ENCODE results near the gene STK17B. TPM values are rescaled to one million over a fixed set of nuclear protein-coding genes. Genes with fewer than 3 reads are reported as not detected.

STK17B gene
- total and polyA plus RNA-seq, 2 experiments from 2014 or later = 5.7 to 13.7 TPM

DNA sequence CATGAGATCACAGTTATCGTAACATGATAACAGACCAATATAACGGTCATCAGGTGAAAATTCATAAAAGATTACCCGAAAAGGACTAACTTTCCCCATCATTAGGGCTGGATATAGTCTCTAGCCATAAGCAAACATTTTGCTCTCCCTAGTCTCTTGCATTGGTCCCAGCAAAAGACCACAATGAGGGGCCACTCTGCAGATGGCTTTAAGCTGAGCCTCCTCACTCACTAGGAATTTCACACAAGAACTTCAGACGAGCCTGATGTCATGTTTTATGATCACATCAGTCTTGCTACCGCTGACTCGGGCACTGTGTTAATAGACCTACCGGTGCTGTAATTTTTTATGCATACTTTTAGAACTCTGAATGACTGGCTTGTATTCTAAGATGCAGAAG lies 35.2 kb downstream of the STK17B start:
- Mint-ChIP-seq H3K4me1 (peaks cover 4% of the 10 kb centered on the region; the same call in 2 of the 3 replicates), H3K27ac (no peak overlapping the region), H3K9me3 (peaks cover 36% of the 10 kb centered on the region), H3K36me3 (ENCODE audit: low read depth) (peaks cover 74% of the 10 kb centered on the region), H3K27me3 (ENCODE audit: insufficient read depth, low read depth, poor library complexity) (peaks cover 5% of the 10 kb centered on the region), H3K4me3 (no peak overlapping the region)
- H3K4me1 ChIP-seq (ENCODE audit: insufficient read depth) = peaks cover 8% of the 10 kb centered on the region
- H3K4me2 ChIP-seq = 0 out of 2 replicates have a peak overlapping the region, but pooled peaks have one; percentile 13
- DNase-seq (ENCODE audit: low spot score) (no peak), ATAC-seq (no peak)
- H3K27me3 ChIP-seq (ENCODE audit: insufficient read depth) = 0 out of 2 replicates have a peak, but pooled peaks cover 3% of the 10 kb centered on the region
- no peaks in the 10 kb centered on the region for H3K79me2 ChIP-seq (replicated peaks; ENCODE audit: insufficient read depth)
- no peaks in the 10 kb centered on the region for H3K9me2 ChIP-seq (ENCODE audit: insufficient read depth)
- no peak overlapping the region for H3K27ac ChIP-seq (ENCODE audit: low read depth)
- no peak overlapping the region for H3K4me3 ChIP-seq
- no peaks in the 10 kb centered on the region for H4K20me1 ChIP-seq (replicated peaks; ENCODE audit: insufficient read depth)
- no peak overlapping the region for H2AFZ ChIP-seq
- H3K36me3 ChIP-seq (ENCODE audit: insufficient read depth) = peaks cover 12% of the 10 kb centered on the region; the same call in 1 of the 2 replicates
- H3F3A ChIP-seq (replicated peaks; ENCODE audit: low read depth) = no peaks in the 10 kb centered on the region
- TF ChIP-seq ZNF331 (CRISPR knock-in tag; IDR thresholded peaks at IDR 0.05; ENCODE audit: low read depth) (no peak), CTCF (conservative IDR thresholded peaks at IDR 0.05; ENCODE audit: low read depth in 2 of 2) (no peak)

- Histone ChIP-seq H3K27ac (ENCODE audit: low read depth) (no peak overlapping the region), H4K20me1 (replicated peaks; ENCODE audit: insufficient read depth) (no peaks in the 10 kb centered on the region), H3K4me2 (no peak overlapping the region), H3F3A (replicated peaks; ENCODE audit: low read depth) (no peaks in the 10 kb centered on the region), H3K27me3 (ENCODE audit: insufficient read depth) (0 out of 2 replicates have a peak, but pooled peaks cover 3% of the 10 kb centered on the region), H3K36me3 (ENCODE audit: insufficient read depth) (peaks cover 14% of the 10 kb centered on the region), H3K4me1 (ENCODE audit: insufficient read depth) (peaks cover 8% of the 10 kb centered on the region), H3K79me2 (replicated peaks; ENCODE audit: insufficient read depth) (no peaks in the 10 kb centered on the region), H3K4me3 (no peak overlapping the region), H3K9me2 (ENCODE audit: insufficient read depth) (no peaks in the 10 kb centered on the region), H2AFZ (no peak overlapping the region)
- Mint-ChIP-seq H3K27ac (no peak overlapping the region), H3K27me3 (ENCODE audit: insufficient read depth, low read depth, poor library complexity) (peaks cover 5% of the 10 kb centered on the region), H3K4me1 (peaks cover 4% of the 10 kb centered on the region; the same call in 2 of the 3 replicates), H3K9me3 (peaks cover 75% of the 10 kb centered on the region), H3K4me3 (no peak overlapping the region), H3K36me3 (ENCODE audit: low read depth) (peaks cover 83% of the 10 kb centered on the region)
- ATAC-seq (no peak), DNase-seq (ENCODE audit: low spot score) (peak; percentile 64)
- no peak for TF ChIP-seq CTCF (conservative IDR thresholded peaks at IDR 0.05; ENCODE audit: low read depth in 2 of 2)
- no peak for TF ChIP-seq ZNF114 (CRISPR knock-in tag; IDR thresholded peaks at IDR 0.05)
- no peak for TF ChIP-seq ETS1 (IDR thresholded peaks at IDR 0.05)
- TF ChIP-seq, protein P1, sequence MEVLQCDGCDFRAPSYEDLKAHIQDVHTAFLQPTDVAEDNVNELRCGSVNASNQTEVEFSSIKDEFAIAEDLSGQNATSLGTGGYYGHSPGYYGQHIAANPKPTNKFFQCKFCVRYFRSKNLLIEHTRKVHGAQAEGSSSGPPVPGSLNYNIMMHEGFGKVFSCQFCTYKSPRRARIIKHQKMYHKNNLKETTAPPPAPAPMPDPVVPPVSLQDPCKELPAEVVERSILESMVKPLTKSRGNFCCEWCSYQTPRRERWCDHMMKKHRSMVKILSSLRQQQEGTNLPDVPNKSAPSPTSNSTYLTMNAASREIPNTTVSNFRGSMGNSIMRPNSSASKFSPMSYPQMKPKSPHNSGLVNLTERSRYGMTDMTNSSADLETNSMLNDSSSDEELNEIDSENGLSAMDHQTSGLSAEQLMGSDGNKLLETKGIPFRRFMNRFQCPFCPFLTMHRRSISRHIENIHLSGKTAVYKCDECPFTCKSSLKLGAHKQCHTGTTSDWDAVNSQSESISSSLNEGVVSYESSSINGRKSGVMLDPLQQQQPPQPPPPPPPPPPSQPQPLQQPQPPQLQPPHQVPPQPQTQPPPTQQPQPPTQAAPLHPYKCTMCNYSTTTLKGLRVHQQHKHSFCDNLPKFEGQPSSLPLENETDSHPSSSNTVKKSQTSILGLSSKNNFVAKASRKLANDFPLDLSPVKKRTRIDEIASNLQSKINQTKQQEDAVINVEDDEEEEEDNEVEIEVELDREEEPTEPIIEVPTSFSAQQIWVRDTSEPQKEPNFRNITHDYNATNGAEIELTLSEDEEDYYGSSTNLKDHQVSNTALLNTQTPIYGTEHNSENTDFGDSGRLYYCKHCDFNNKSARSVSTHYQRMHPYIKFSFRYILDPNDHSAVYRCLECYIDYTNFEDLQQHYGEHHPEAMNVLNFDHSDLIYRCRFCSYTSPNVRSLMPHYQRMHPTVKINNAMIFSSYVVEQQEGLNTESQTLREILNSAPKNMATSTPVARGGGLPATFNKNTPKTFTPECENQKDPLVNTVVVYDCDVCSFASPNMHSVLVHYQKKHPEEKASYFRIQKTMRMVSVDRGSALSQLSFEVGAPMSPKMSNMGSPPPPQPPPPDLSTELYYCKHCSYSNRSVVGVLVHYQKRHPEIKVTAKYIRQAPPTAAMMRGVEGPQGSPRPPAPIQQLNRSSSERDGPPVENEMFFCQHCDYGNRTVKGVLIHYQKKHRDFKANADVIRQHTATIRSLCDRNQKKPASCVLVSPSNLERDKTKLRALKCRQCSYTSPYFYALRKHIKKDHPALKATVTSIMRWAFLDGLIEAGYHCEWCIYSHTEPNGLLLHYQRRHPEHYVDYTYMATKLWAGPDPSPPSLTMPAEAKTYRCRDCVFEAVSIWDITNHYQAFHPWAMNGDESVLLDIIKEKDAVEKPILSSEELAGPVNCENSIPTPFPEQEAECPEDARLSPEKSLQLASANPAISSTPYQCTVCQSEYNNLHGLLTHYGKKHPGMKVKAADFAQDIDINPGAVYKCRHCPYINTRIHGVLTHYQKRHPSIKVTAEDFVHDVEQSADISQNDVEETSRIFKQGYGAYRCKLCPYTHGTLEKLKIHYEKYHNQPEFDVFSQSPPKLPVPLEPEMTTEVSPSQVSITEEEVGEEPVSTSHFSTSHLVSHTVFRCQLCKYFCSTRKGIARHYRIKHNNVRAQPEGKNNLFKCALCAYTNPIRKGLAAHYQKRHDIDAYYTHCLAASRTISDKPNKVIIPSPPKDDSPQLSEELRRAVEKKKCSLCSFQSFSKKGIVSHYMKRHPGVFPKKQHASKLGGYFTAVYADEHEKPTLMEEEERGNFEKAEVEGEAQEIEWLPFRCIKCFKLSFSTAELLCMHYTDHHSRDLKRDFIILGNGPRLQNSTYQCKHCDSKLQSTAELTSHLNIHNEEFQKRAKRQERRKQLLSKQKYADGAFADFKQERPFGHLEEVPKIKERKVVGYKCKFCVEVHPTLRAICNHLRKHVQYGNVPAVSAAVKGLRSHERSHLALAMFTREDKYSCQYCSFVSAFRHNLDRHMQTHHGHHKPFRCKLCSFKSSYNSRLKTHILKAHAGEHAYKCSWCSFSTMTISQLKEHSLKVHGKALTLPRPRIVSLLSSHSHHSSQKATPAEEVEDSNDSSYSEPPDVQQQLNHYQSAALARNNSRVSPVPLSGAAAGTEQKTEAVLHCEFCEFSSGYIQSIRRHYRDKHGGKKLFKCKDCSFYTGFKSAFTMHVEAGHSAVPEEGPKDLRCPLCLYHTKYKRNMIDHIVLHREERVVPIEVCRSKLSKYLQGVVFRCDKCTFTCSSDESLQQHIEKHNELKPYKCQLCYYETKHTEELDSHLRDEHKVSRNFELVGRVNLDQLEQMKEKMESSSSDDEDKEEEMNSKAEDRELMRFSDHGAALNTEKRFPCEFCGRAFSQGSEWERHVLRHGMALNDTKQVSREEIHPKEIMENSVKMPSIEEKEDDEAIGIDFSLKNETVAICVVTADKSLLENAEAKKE (CRISPR knock-in tag; IDR thresholded peaks at IDR 0.05) = no peak
- no peak for TF ChIP-seq EZH2phosphoT487 (IDR thresholded peaks at IDR 0.05; ENCODE audit: unreplicated experiment)
- no peak for TF ChIP-seq NANOG (IDR thresholded peaks at IDR 0.05; ENCODE audit: borderline replicate concordance)
- no peak for TF ChIP-seq ZNF331 (CRISPR knock-in tag; IDR thresholded peaks at IDR 0.05; ENCODE audit: low read depth)
Measured at GRCh38 chr2:196131949-196132925, 39.1 kb downstream of the STK17B start.

Data from GM23338 (cell line).